Skeletal muscle cell (primary cell): Measurements from ENCODE around the gene SLC43A2.
"Not testable (repeated sequence)": the region's sequence is repeated elsewhere in the genome, so short reads cannot be mapped to it uniquely, and the experiment has no call there.

ENCODE experiments used
- DNase-seq: peaks from one replicate; pipeline ENCODE4 v3.0.0-alpha.2; 2010; ENCODE audit warnings: low read depth
- H3K4me3 ChIP-seq: 2 replicates; pipeline ENCODE4 v1.5.1; 2011; ENCODE audit warnings: low read depth, mild to moderate bottlenecking, control low read depth, low read length, moderate library complexity

The SLC43A2 gene

GRCh38 chr17:1627982-1628855 lies at the start of gene SLC43A2:
Gene SLC43A2 (minus strand): TSS chr17:1628834. CDS start chr17:1627874, 960 bp downstream.
- peak within 1 kb of the TSS; percentile 78 for H3K4me3 ChIP-seq
- DNase-seq: peak; percentile 47

- DNase-seq: no peak
- H3K4me3 ChIP-seq: no peak overlapping the region
These were observed 47.8 kb upstream of the SLC43A2 start for GRCh38 chr17:1676401-1676800.

- no peak for DNase-seq
- H3K4me3 ChIP-seq: no peak overlapping the region
These were observed 44.6 kb upstream of the SLC43A2 start for GRCh38 chr17:1673041-1673785.

- DNase-seq, H3K4me3 ChIP-seq: not testable (repeated sequence)
These were observed 35.3 kb upstream of the SLC43A2 start for GRCh38 chr17:1663934-1664333.

GRCh38 chr17:1661045-1661444 lies 32.4 kb upstream of the SLC43A2 start:
- DNase-seq: no peak

GRCh38 chr17:1658100-1658499 lies 29.5 kb upstream of the SLC43A2 start:
- DNase-seq: no peak
- H3K4me3 ChIP-seq: no peak overlapping the region

More at GRCh38 chr17:1661045-1661444, 32.4 kb upstream of the SLC43A2 start:
- no peak overlapping the region for H3K4me3 ChIP-seq

- H3K4me3 ChIP-seq: no peak overlapping the region
- DNase-seq: no peak
These were observed 25.1 kb upstream of the SLC43A2 start for GRCh38 chr17:1653735-1654134.

- H3K4me3 ChIP-seq, DNase-seq: not testable (repeated sequence)
These were observed 24.2 kb upstream of the SLC43A2 start for GRCh38 chr17:1652794-1653193.

- no peak for DNase-seq
- no peak overlapping the region for H3K4me3 ChIP-seq
These were observed 22.9 kb upstream of the SLC43A2 start for GRCh38 chr17:1651559-1651844.

GRCh38 chr17:1650731-1651558 lies 22.3 kb upstream of the SLC43A2 start:
- DNase-seq: no peak
- H3K4me3 ChIP-seq: no peak overlapping the region

- no peak for DNase-seq
These were observed 21.3 kb upstream of the SLC43A2 start, which contains the start of gene RILP for GRCh38 chr17:1649844-1650501. Gene RILP (minus strand): TSS chr17:1649866. CDS start chr17:1649804, 62 bp downstream.

GRCh38 chr17:1648963-1649843 lies 20.6 kb upstream of the SLC43A2 start:
- peak; percentile 77 for DNase-seq

More at GRCh38 chr17:1649844-1650501, 21.3 kb upstream of the SLC43A2 start, which contains the start of gene RILP:
- peak within 1 kb of the TSS; percentile 58 for H3K4me3 ChIP-seq

GRCh38 chr17:1648173-1648962 lies 19.7 kb upstream of the SLC43A2 start:
- DNase-seq: no peak
- peak overlapping the region; percentile 53 for H3K4me3 ChIP-seq

More at GRCh38 chr17:1648963-1649843, 20.6 kb upstream of the SLC43A2 start:
- H3K4me3 ChIP-seq: peak overlapping the region; percentile 58

GRCh38 chr17:1647802-1648171 lies 19.2 kb upstream of the SLC43A2 start:
- no peak overlapping the region for H3K4me3 ChIP-seq
- DNase-seq: no peak

GRCh38 chr17:1646199-1646875 lies 17.7 kb upstream of the SLC43A2 start:
- no peak overlapping the region for H3K4me3 ChIP-seq
- no peak for DNase-seq

- no peak within 1 kb of the TSS for H3K4me3 ChIP-seq
These were observed 16.9 kb upstream of the SLC43A2 start, which contains the start of gene SCARF1 for GRCh38 chr17:1645207-1646171. Gene SCARF1 (minus strand): TSS chr17:1645732. CDS start chr17:1645697, 35 bp downstream.

More at GRCh38 chr17:1645207-1646171, 16.9 kb upstream of the SLC43A2 start, which contains the start of gene SCARF1:
- DNase-seq: no peak
